Hematopoietic multipotent progenitor cell treated with erythropoietin and hydrocortisone succinate and interleukin-3 and kit ligand, for 6 days (in vitro differentiated cells): ENCODE measurements around the gene CLSTN2.

ENCODE experiments used
- DNase-seq: peaks from one replicate; pipeline ENCODE4 v3.0.0-alpha.2; 2015

The CLSTN2 gene

GRCh38 chr3:140053794-140054193 lies 118.8 kb downstream of the CLSTN2 start:
- DNase-seq: no peak

DNA sequence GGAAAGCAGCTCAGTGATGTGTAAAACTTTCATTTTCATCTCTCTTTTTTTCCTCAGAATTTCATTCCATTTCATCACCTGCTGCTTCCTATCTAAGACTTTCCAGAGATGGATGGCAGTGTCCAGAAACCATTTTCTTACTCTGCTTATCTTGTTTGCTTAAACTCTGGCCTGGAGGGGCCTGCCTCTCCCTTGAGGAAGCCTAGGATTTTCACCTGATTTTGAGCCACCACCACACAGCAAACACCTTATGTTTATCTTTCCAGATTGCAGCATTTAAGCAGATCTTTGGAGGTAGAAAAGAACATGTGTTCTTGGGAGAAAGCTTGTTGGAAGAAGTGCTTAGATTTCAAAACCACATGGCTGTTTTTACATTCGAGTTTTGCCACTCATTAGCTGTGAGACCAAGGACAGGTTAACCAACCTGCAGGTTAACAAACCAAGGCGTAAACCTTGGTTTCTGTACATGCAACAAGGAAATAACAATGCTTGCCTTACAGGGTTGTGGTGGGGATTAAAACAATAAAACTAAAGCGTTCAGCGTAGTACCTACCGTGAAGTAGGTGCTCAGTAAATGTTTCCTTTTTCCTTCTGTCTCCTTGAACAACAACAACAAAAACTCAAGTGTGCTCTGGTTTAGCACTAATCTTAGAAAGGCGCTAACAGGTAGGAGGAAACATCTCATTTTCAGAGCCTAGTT lies 120.3 kb downstream of the CLSTN2 start:
- DNase-seq: no peak

- DNase-seq: no peak
Observed at GRCh38 chr3:140056047-140056446, 121.1 kb downstream of the CLSTN2 start.

DNA sequence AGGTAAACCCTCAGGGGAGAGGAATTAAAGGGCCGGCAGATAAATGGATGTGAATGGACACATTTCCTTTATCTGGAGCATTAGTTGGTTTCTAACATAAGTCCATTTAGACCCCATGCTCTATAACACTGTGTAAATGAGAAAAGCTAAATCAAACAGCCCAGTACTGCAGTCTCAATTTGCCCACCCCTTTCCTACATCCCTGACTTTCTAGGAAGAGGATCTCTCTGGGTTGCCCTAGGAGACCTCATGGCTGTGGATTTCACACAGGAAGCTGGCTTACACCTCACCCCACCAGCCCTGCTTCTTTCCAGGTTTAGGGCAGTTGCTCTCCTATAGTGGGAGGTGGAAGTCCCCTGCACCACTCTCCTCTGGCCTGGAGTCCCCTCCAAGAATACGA lies 126.2 kb downstream of the CLSTN2 start:
- no peak for DNase-seq

DNA sequence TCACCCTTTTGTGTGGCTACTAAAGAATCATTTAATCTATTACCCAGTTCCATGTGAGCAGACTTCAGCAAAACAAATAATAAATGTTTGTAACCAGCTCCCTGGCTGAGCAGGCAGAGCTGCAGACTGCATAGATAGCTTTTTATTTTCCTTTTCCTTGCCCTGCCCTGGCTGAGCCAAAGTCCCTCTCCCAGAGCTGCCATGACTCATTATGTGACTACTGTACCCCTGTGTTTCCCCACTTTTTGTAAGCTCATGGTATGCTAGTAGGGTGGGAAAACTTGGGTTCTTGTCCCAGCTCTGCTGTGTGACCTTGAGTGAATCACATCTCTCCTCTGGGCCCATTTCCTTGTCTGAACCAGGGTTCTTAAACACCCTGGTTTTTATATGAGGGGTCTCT lies 127.5 kb downstream of the CLSTN2 start:
- DNase-seq: no peak

DNA sequence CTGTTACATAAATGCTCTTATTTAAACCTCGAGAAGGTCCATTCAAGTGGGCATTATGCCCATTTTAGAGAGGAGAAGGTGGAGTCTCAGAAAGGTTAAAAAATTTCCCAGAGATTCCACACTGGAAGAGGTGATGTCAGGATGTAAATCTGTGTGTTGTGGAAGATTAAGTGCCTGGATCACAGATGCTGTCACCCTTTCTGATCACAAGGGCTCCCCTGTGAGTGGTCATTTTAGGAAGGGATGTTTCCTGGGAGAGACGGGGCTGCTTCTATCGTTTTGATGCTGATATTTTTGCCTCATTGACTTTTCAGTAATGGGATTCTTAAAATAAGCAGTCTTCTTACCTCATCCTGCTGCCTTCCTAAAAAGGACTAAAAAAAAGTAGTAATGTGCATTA lies 132.5 kb downstream of the CLSTN2 start:
- no peak for DNase-seq

DNA sequence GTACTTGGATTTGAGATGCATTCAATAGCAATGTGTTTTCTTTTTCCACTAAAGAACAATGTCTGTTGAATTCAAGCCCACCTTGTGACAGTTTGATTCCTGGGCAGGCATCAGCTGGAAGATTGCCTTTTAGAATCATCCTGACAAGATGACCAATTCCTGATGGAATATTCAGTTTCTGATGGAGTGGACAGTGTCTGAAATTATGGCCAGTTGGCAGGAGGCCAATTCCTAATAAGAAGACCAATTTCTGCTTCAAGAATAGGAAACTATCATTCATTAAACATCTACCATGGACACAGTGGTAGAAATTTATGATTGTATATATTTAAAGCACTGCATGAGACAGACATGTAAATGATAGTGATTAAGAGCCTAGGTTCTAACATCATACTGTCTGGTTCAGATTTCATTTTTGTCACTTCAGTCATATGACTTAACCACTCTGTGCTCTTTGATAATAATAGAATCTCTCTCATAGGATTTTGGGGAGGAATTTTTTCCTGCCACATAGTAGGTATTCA lies 133.6 kb downstream of the CLSTN2 start:
- DNase-seq: no peak

DNA sequence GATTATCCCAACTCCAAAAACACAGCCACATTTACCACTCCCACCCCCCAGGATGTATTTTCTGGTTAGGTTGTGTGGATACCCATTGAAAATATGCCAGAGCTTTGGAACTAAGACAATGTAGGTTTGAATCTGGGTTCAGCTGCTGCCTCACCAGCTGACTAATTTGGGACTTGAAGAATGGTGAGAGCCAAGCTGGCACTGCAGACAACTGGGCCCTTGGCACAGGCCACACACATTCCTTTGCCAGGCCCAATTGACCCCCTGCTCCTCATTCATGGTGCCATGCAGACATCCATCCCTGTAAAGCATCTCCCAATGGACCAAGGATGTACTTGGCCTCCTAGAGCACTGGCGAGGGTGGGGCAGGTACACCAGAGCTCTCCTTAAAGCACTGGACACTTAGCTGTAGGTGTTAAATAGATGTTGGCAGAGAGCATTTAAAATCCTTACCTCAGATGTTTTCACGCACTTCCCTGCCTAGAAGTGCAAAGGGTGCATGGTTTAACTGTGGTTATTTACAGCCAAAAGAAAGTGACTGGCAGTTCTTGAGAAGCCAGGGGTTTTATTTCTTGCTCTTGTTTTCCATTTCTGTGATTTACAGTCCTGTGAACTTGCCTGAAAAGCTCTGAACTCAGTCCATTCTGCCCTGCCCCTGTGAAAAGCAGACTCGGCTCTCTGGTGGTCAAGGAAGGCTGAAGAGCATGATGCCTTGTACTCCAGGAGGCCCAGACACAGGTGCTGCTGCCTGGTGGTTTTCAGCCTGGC lies 138.5 kb downstream of the CLSTN2 start:
- no peak for DNase-seq

- no peak for DNase-seq
Observed at GRCh38 chr3:140076552-140076951, 141.6 kb downstream of the CLSTN2 start.

DNA sequence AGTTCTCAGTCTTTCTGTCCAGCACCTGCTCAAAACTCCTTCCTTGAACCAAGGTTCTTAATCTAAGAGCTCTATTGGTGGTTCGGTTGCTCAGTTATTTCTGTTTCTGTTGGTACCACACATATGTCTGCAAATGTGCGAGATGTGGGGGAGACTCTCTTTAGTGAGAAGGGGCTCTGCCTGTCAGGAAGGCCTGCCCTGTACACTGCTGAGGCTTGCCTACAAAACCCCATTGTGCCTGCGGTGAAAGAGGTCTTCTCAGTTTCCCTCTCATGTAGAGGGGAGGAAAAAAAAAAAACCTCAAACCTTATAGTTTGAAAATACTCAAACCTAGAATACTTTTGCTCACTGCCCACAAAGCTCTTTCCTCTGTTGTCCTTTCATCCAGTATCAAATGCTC lies 142.4 kb downstream of the CLSTN2 start:
- no peak for DNase-seq

DNA sequence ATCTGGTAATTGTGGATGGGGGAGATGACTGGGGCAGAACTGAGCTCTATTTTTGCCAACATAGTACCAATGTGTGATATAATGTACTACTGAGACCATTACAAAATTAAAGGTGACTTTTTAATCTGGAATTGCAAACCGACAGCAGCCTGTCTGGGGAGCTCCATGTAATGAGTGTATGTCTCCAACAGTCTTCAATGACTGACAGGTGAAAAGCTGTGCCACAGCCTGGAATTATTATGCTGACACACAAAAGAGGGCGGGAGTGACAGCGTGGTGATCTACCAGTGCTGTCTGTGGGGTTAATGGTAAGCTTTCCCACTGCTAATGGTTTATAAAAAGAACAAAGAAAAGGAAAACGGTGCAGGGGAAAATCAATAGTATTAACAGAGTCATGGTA lies 143.4 kb downstream of the CLSTN2 start:
- DNase-seq: no peak

DNA sequence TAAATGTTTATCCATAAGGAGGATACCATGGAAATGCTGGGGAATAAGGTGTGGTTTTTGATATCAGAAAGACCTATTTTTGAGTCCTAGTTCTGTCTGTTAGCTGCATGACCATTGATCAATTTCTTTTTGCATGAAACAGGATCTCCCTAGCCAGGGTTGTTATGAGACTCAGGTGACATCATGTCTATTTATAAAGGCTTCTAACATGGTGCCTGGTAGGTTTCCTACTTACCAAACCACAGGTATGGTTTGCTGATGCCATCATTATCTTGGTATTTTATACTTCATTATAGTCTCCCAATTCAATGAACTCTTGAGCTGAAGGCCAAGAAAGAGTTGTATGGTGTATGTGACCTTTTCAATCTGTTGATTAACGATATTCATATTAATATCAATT lies 144.0 kb downstream of the CLSTN2 start:
- DNase-seq: no peak

- DNase-seq: no peak
Observed at GRCh38 chr3:140081887-140082286, 146.9 kb downstream of the CLSTN2 start.

DNA sequence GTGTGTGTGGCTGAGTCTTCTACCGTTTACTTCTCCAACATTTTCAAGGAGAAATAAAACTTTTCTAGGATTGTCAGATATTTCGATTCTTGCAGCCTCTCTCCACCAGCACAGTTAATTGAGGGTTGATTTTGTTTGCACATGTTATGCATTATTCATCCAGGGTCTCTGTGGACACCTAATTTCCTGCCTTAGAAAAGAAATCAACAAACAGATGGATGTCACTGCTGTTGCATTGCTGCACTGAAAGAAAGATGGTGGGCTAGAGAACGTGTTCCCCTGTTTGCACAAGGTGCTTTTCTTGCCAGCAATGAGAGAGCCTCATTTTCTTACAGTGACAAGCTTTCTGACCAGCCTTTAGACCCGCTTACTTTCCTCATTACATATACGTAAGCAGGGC lies 150.0 kb downstream of the CLSTN2 start:
- DNase-seq: no peak

- DNase-seq: no peak
Observed at GRCh38 chr3:140086642-140087041, 151.7 kb downstream of the CLSTN2 start.

- DNase-seq: no peak
Observed at GRCh38 chr3:140088058-140088457, 153.1 kb downstream of the CLSTN2 start.

GRCh38 chr3:140088513-140088912 lies 153.5 kb downstream of the CLSTN2 start:
- no peak for DNase-seq

GRCh38 chr3:140089403-140090072 lies 154.6 kb downstream of the CLSTN2 start:
- no peak for DNase-seq

DNA sequence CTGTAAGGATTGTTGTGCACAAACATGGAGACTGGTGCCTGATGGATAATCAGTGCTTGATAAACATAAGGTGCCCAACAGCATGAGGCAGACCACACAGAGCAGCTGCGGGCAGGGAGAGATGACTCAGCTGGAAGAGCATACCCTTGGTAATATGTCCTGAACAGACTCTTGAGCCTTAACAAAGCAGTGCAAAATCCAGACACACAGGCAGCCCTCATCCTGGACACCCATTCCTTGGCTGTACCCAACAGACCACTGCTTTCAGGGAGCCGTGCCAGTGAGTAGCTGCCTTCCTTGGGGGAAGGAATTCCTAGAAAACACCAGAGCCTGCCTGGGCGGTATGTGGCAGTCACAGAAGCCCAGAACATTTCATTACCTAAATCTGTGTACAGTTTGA lies 156.2 kb downstream of the CLSTN2 start:
- no peak for DNase-seq

- DNase-seq: no peak
Observed at GRCh38 chr3:140092848-140093536, 158.0 kb downstream of the CLSTN2 start.

DNA sequence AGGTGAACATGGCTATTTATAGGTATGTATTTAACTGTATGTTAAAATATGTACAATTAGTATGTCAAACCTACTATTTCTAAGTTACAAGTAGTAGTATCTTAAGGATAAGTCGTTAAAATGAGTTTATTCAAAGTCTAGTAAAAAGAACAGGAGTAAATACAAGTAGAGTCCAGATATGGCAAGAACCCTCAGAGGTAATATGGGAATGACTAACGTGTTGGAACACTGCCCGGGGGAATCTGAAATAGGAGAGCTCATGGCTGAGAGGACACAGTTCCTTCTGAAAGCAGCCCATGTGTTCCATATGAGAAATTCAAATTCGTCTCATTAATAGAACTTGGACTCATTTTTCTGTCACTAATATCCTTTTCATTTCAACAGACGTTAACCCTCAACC lies 158.8 kb downstream of the CLSTN2 start:
- no peak for DNase-seq

GRCh38 chr3:140094487-140094886 lies 159.5 kb downstream of the CLSTN2 start:
- no peak for DNase-seq

GRCh38 chr3:140096037-140096436 lies 161.1 kb downstream of the CLSTN2 start:
- no peak for DNase-seq
